Panc1 (cell line): ENCODE results near the gene FKBP1A.

ENCODE experiments used
- POLR2AphosphoS5 ChIP-seq: IDR thresholded peaks from 2 replicates; pipeline ENCODE4 v1.6.1; 2012; ENCODE audit warnings: mild to moderate bottlenecking, low read depth, low read length, moderate library complexity
- SIN3A ChIP-seq: IDR thresholded peaks from 2 replicates; pipeline ENCODE4 v1.6.1; 2012; ENCODE audit warnings: low read depth, mild to moderate bottlenecking, low read length, moderate library complexity, borderline replicate concordance; ENCODE audit not compliant: insufficient read depth
- TCF7L2 ChIP-seq: IDR thresholded peaks from 2 replicates; pipeline ENCODE4 v1.6.1; 2011; ENCODE audit warnings: mild to moderate bottlenecking, low read depth, low read length, inconsistent platforms
- TF ChIP-seq, protein P1 (sequence below): fragments of 450-650 bp; IDR thresholded peaks from 2 replicates; pipeline ENCODE4 v1.5.1; 2017; ENCODE audit warnings: mild to moderate bottlenecking
- TF ChIP-seq, protein P2 (sequence below), 2 experiments: IDR thresholded peaks; 2 replicates each; pipeline ENCODE4 v1.6.1; 2011 to 2012; ENCODE audit warnings: low read depth in 2 of 2, control low read depth in 1 of 2, low read length in 1 of 2, mild to moderate bottlenecking in 1 of 2, moderate library complexity in 1 of 2; ENCODE audit not compliant: insufficient read depth in 1 of 2

DNA sequence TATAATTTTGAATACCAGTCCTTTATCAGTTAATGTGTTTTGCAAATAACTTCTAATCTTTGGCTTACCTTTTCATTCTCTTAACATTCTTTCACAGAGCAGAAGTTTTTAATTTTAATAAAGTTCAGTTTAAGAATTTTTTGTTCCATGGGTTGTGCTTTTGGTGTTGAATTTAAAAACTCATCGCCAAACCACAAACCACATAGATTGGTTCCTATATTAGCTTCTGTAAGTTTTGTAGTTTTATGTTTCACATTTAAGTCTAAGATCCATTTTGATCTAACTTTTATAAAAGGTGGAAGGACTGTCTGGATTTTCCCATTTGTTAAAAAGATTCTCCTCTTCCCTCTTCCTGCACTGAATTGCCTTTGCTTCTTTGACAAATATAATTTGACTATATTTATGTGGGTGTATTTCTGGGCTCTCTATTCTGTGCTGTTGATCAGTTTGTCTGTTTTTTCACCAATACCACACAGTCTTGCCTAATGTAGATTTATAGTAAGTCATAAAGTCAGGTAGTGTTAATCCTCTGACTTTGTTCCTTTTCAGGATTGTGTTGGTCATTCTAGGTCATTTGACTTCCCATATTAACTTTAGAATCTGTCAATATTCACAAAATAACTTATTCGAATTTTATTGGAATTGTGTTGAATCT, 46.4 kb downstream of the FKBP1A start:
- TF ChIP-seq, protein P1, sequence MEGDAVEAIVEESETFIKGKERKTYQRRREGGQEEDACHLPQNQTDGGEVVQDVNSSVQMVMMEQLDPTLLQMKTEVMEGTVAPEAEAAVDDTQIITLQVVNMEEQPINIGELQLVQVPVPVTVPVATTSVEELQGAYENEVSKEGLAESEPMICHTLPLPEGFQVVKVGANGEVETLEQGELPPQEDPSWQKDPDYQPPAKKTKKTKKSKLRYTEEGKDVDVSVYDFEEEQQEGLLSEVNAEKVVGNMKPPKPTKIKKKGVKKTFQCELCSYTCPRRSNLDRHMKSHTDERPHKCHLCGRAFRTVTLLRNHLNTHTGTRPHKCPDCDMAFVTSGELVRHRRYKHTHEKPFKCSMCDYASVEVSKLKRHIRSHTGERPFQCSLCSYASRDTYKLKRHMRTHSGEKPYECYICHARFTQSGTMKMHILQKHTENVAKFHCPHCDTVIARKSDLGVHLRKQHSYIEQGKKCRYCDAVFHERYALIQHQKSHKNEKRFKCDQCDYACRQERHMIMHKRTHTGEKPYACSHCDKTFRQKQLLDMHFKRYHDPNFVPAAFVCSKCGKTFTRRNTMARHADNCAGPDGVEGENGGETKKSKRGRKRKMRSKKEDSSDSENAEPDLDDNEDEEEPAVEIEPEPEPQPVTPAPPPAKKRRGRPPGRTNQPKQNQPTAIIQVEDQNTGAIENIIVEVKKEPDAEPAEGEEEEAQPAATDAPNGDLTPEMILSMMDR, result no peak
- TF ChIP-seq POLR2AphosphoS5 (no peak), SIN3A (no peak), TCF7L2 (no peak)
- TF ChIP-seq, protein P2, sequence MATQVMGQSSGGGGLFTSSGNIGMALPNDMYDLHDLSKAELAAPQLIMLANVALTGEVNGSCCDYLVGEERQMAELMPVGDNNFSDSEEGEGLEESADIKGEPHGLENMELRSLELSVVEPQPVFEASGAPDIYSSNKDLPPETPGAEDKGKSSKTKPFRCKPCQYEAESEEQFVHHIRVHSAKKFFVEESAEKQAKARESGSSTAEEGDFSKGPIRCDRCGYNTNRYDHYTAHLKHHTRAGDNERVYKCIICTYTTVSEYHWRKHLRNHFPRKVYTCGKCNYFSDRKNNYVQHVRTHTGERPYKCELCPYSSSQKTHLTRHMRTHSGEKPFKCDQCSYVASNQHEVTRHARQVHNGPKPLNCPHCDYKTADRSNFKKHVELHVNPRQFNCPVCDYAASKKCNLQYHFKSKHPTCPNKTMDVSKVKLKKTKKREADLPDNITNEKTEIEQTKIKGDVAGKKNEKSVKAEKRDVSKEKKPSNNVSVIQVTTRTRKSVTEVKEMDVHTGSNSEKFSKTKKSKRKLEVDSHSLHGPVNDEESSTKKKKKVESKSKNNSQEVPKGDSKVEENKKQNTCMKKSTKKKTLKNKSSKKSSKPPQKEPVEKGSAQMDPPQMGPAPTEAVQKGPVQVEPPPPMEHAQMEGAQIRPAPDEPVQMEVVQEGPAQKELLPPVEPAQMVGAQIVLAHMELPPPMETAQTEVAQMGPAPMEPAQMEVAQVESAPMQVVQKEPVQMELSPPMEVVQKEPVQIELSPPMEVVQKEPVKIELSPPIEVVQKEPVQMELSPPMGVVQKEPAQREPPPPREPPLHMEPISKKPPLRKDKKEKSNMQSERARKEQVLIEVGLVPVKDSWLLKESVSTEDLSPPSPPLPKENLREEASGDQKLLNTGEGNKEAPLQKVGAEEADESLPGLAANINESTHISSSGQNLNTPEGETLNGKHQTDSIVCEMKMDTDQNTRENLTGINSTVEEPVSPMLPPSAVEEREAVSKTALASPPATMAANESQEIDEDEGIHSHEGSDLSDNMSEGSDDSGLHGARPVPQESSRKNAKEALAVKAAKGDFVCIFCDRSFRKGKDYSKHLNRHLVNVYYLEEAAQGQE (IDR thresholded peaks at IDR 0.05; ENCODE audit: insufficient read depth in 1 of 2, low read depth in 2 of 2, low read length in 1 of 2), result no peak
